Esophagus muscularis mucosa (tissue), 3 donors: Measurements from ENCODE around the gene MPPED1.

ENCODE experiments used
- POLR2A ChIP-seq: fragments of 450-650 bp; IDR thresholded peaks from one replicate; pipeline ENCODE4 v1.6.1; 2017; ENCODE audit warnings: antibody characterized with exemption, moderate library complexity, mild to moderate bottlenecking, low read depth
- TF ChIP-seq, protein P1 (sequence below), 3 experiments: fragments of 200-600 bp in 2 of 3; fragments of 450-650 bp in 1 of 3; sonication (generic) in 2 of 3; IDR thresholded peaks; one replicate each; pipeline ENCODE4 v1.5.1; 2017 to 2019; ENCODE audit warnings: antibody characterized with exemption in 3 of 3, mild to moderate bottlenecking in 2 of 3, moderate library complexity in 1 of 3

GRCh38 chr22:43510281-43511070 is 98.7 kb downstream of the MPPED1 start:
- TF ChIP-seq, protein P1, sequence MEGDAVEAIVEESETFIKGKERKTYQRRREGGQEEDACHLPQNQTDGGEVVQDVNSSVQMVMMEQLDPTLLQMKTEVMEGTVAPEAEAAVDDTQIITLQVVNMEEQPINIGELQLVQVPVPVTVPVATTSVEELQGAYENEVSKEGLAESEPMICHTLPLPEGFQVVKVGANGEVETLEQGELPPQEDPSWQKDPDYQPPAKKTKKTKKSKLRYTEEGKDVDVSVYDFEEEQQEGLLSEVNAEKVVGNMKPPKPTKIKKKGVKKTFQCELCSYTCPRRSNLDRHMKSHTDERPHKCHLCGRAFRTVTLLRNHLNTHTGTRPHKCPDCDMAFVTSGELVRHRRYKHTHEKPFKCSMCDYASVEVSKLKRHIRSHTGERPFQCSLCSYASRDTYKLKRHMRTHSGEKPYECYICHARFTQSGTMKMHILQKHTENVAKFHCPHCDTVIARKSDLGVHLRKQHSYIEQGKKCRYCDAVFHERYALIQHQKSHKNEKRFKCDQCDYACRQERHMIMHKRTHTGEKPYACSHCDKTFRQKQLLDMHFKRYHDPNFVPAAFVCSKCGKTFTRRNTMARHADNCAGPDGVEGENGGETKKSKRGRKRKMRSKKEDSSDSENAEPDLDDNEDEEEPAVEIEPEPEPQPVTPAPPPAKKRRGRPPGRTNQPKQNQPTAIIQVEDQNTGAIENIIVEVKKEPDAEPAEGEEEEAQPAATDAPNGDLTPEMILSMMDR (IDR thresholded peaks at IDR 0.05), result no peak
- TF ChIP-seq POLR2A, result no peak
